AG09309 (cell line): Measurements from ENCODE around the gene RPS6KA4.

Experiments used
- DNase-seq: peaks from one replicate; pipeline ENCODE4 v3.0.0-alpha.2; 2010; ENCODE audit warnings: low read depth
- H3K4me3 ChIP-seq: 2 replicates; pipeline ENCODE4 v1.5.1; 2011; ENCODE audit warnings: mild to moderate bottlenecking, low read depth, low read length, moderate library complexity; ENCODE audit not compliant: control insufficient read depth
- CTCF ChIP-seq: IDR thresholded peaks from 2 replicates; pipeline ENCODE4 v1.5.1; 2011; ENCODE audit warnings: mild to moderate bottlenecking, low read depth, low read length, inconsistent platforms; ENCODE audit not compliant: insufficient read depth, control insufficient read depth; ENCODE audit errors: missing control alignments

The RPS6KA4 gene

GRCh38 chr11:64367931-64368672 lies 9.1 kb downstream of the RPS6KA4 start:
- no peak overlapping the region for H3K4me3 ChIP-seq
- TF ChIP-seq CTCF: no peak
- DNase-seq: no peak

- no peak for TF ChIP-seq CTCF
- no peak for DNase-seq
- no peak overlapping the region for H3K4me3 ChIP-seq
Measured at GRCh38 chr11:64368673-64369074, 9.7 kb downstream of the RPS6KA4 start.

- no peak overlapping the region for H3K4me3 ChIP-seq
- DNase-seq: no peak
- no peak for TF ChIP-seq CTCF
Measured at GRCh38 chr11:64369440-64370421, 10.8 kb downstream of the RPS6KA4 start.

GRCh38 chr11:64371201-64371600 lies 12.2 kb downstream of the RPS6KA4 start:
- no peak for TF ChIP-seq CTCF
- no peak overlapping the region for H3K4me3 ChIP-seq
- DNase-seq: no peak

GRCh38 chr11:64372021-64372420 lies 13.1 kb downstream of the RPS6KA4 start:
- no peak for TF ChIP-seq CTCF
- no peak for DNase-seq
- H3K4me3 ChIP-seq: no peak overlapping the region

GRCh38 chr11:64372802-64373597 lies 14.0 kb downstream of the RPS6KA4 start:
- DNase-seq: no peak
- H3K4me3 ChIP-seq: no peak overlapping the region
- no peak for TF ChIP-seq CTCF
